NB4 (cell line): ENCODE data around the gene CTDSPL.

Experiments
- DNase-seq: peaks from one replicate; pipeline ENCODE4 v3.0.0; 2010; ENCODE audit warnings: low read depth
- H3K4me3 ChIP-seq: one replicate; pipeline ENCODE4 v1.5.1; 2011; ENCODE audit warnings: mild to moderate bottlenecking, low read depth, low read length, moderate library complexity
- CTCF ChIP-seq: IDR thresholded peaks from one replicate; pipeline ENCODE4 v1.5.1; 2012; ENCODE audit warnings: low read depth, low read length
- MAX ChIP-seq: IDR thresholded peaks from 2 replicates; pipeline ENCODE4 v1.6.1; 2011; ENCODE audit warnings: low read depth, low read length
- MYC ChIP-seq: IDR thresholded peaks from 2 replicates; pipeline ENCODE4 v1.6.1; 2011; ENCODE audit warnings: low read depth, low read length
- POLR2A ChIP-seq: IDR thresholded peaks from 2 replicates; pipeline ENCODE4 v1.6.1; 2011; ENCODE audit warnings: mild to moderate bottlenecking; ENCODE audit not compliant: insufficient read length; ENCODE audit errors: extremely low read depth

CTDSPL gene

GRCh38 chr3:37892927-37893600 is 31.4 kb downstream of the CTDSPL start:
- TF ChIP-seq CTCF = no peak
- no peak for TF ChIP-seq MYC
- no peak for TF ChIP-seq MAX
- no peak for TF ChIP-seq POLR2A
- H3K4me3 ChIP-seq = no peak overlapping the region
- DNase-seq = no peak

- no peak for TF ChIP-seq CTCF
- TF ChIP-seq MYC = no peak
- no peak for TF ChIP-seq POLR2A
- TF ChIP-seq MAX = no peak
- no peak for DNase-seq
- H3K4me3 ChIP-seq = no peak overlapping the region
Measured at GRCh38 chr3:37896827-37897226, 35.1 kb downstream of the CTDSPL start.

GRCh38 chr3:37897763-37898162 is 36.1 kb downstream of the CTDSPL start:
- no peak overlapping the region for H3K4me3 ChIP-seq
- no peak for TF ChIP-seq CTCF
- no peak for TF ChIP-seq MYC
- no peak for TF ChIP-seq MAX
- TF ChIP-seq POLR2A = no peak
- no peak for DNase-seq

- no peak for DNase-seq
- H3K4me3 ChIP-seq = no peak overlapping the region
- TF ChIP-seq POLR2A (no peak), CTCF (no peak), MAX (no peak), MYC (no peak)
Measured at GRCh38 chr3:37898424-37898823, 36.7 kb downstream of the CTDSPL start.

GRCh38 chr3:37899101-37899707 is 37.5 kb downstream of the CTDSPL start:
- no peak for TF ChIP-seq POLR2A
- TF ChIP-seq MAX = no peak
- TF ChIP-seq MYC = no peak
- TF ChIP-seq CTCF = no peak
- no peak for DNase-seq
- H3K4me3 ChIP-seq = no peak overlapping the region
